NT2/D1 (cell line): ENCODE data around the gene SLC25A14.

Source experiments
- SUZ12 ChIP-seq: IDR thresholded peaks from 2 replicates; pipeline ENCODE4 v1.6.1; 2011; ENCODE audit not compliant: insufficient read length, insufficient read depth; ENCODE audit errors: extremely low read depth
- YY1 ChIP-seq: IDR thresholded peaks from 2 replicates; pipeline ENCODE4 v1.6.1; 2011; ENCODE audit not compliant: insufficient read length, insufficient read depth
- ZNF274 ChIP-seq: IDR thresholded peaks from 2 replicates; pipeline ENCODE4 v1.6.1; 2011; ENCODE audit warnings: mild to moderate bottlenecking, low read depth, low read length

DNA sequence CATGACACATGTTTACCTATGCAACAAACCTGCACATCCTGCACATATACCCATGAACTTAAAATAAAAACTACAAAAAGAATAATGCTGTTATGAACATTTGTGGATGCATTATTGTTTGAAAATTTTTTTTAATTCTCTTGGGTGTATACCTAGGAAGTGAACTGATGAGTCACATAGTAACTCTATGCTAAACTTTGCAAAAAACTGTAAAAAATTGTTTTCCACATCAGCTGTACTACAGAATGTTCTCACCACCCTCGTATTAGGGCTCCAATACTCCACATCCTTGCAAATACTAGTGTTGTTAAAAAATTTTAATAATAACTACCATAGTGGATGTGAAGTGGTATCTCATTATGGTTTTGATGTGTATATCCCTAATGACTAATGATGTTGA lies 37.7 kb upstream of the SLC25A14 start:
- TF ChIP-seq SUZ12 (no peak), YY1 (no peak), ZNF274 (no peak)
